ENCODE data around the gene ENTPD8. TPM values are rescaled to one million over a fixed set of nuclear protein-coding genes. Genes with fewer than 3 reads are reported as not detected.

Gene ENTPD8
- total RNA-seq, 1 donor from 2014 or later, result not detected

DNA sequence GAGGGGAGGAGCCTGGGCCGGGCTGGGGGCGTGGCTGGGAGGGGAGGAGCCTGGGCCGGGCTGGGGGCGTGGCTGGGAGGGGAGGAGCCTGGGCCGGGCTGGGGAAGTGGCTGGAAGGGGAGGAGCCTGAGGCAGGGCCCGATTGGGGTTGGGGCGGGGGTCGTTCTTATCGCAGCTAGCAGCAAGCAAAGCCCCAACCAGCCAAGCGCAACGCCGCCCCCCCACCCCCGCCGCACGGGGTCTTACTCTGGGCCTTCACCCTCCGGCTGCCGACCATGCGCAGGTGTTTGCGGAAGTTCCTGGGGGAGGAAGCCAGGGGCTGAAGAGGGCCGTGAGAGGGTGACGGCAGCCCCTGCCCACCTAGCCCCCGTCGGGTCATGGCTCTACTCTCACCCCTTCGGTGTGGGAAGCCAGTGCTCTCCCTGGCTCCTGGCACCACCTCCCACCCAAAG, 13.0 kb upstream of the ENTPD8 start:
- Mint-ChIP-seq H3K9me3 (no peaks in the 10 kb centered on the region), H3K27ac (no peak overlapping the region), H3K27me3 (ENCODE audit: insufficient read depth, low read depth) (peaks cover 6% of the 10 kb centered on the region), H3K4me1 (peaks cover 15% of the 10 kb centered on the region), H3K4me3 (peak overlapping the region; percentile 46), H3K36me3 (peaks cover 4% of the 10 kb centered on the region)
- H3K36me3 ChIP-seq, result no peaks in the 10 kb centered on the region
- no peak overlapping the region for H2AFZ ChIP-seq (replicated peaks)
- peaks cover 56% of the 10 kb centered on the region for H4K20me1 ChIP-seq (ENCODE audit: low read depth)
- no peak overlapping the region for H3K27ac ChIP-seq
- peaks cover 15% of the 10 kb centered on the region for H3F3A ChIP-seq (ENCODE audit: low read depth)
- peaks cover 7% of the 10 kb centered on the region for H3K79me2 ChIP-seq (ENCODE audit: low read depth)
- TF ChIP-seq EZH2phosphoT487 (IDR thresholded peaks at IDR 0.05), result no peak
- TF ChIP-seq, protein P1, sequence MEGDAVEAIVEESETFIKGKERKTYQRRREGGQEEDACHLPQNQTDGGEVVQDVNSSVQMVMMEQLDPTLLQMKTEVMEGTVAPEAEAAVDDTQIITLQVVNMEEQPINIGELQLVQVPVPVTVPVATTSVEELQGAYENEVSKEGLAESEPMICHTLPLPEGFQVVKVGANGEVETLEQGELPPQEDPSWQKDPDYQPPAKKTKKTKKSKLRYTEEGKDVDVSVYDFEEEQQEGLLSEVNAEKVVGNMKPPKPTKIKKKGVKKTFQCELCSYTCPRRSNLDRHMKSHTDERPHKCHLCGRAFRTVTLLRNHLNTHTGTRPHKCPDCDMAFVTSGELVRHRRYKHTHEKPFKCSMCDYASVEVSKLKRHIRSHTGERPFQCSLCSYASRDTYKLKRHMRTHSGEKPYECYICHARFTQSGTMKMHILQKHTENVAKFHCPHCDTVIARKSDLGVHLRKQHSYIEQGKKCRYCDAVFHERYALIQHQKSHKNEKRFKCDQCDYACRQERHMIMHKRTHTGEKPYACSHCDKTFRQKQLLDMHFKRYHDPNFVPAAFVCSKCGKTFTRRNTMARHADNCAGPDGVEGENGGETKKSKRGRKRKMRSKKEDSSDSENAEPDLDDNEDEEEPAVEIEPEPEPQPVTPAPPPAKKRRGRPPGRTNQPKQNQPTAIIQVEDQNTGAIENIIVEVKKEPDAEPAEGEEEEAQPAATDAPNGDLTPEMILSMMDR (IDR thresholded peaks at IDR 0.05), result no peak
- TF ChIP-seq EZH2 (IDR thresholded peaks at IDR 0.05), result no peak
- H3K9ac ChIP-seq, result no peak overlapping the region
- peak overlapping the region; percentile 72 for H3K4me2 ChIP-seq
- DNase-seq (ENCODE audit: low spot score), result peak; percentile 85
- H3K4me3 ChIP-seq, result peak overlapping the region; percentile 39
- no peaks in the 10 kb centered on the region for H3K9me3 ChIP-seq (ENCODE audit: low read depth)
- H3K4me1 ChIP-seq, result peaks cover 20% of the 10 kb centered on the region
- H3K27me3 ChIP-seq, result peaks cover 8% of the 10 kb centered on the region

DNA sequence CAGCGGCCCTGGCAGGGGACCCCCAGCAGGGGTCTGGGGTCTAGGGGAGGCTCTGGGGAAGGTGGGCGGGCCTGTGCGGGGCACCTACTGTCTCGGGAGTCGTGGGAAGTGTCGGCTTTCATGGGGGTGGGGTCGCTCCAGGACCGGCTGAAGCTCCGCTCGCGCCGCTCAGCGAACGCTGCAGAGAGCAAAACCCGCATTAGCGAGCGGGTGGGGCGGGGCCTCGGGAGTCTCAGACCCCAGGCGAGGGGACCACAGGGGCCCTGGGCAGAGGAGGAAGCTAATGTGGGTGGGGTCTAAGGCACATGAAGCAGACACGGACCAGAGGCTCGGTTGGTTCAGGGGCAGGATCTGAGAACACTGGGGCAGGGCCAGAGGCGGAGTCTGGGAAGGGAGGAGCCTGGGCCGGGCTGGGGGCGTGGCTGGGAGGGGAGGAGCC, 12.5 kb upstream of the ENTPD8 start:
- DNase-seq (ENCODE audit: low spot score), result peak; percentile 97
- Mint-ChIP-seq H3K36me3 (peaks cover 4% of the 10 kb centered on the region), H3K27ac (no peak overlapping the region), H3K9me3 (no peaks in the 10 kb centered on the region), H3K27me3 (ENCODE audit: insufficient read depth, low read depth) (peaks cover 6% of the 10 kb centered on the region), H3K4me3 (peak overlapping the region; percentile 77), H3K4me1 (peaks cover 15% of the 10 kb centered on the region)
- peak overlapping the region; percentile 90 for H3K4me2 ChIP-seq
- no peak overlapping the region for H3K9ac ChIP-seq
- peaks cover 15% of the 10 kb centered on the region for H3F3A ChIP-seq (ENCODE audit: low read depth)
- H3K4me3 ChIP-seq, result peak overlapping the region; percentile 53
- H3K36me3 ChIP-seq, result no peaks in the 10 kb centered on the region
- no peak for TF ChIP-seq EZH2 (IDR thresholded peaks at IDR 0.05)
- TF ChIP-seq, protein P1 (IDR thresholded peaks at IDR 0.05), result no peak
- no peak for TF ChIP-seq EZH2phosphoT487 (IDR thresholded peaks at IDR 0.05)
- peaks cover 55% of the 10 kb centered on the region for H4K20me1 ChIP-seq (ENCODE audit: low read depth)
- peaks cover 5% of the 10 kb centered on the region for H3K79me2 ChIP-seq (ENCODE audit: low read depth)
- H3K27me3 ChIP-seq, result peaks cover 7% of the 10 kb centered on the region
- peak overlapping the region; percentile 3 for H2AFZ ChIP-seq (replicated peaks)
- no peaks in the 10 kb centered on the region for H3K9me3 ChIP-seq (ENCODE audit: low read depth)
- H3K4me1 ChIP-seq, result peaks cover 20% of the 10 kb centered on the region
- H3K27ac ChIP-seq, result no peak overlapping the region

DNA sequence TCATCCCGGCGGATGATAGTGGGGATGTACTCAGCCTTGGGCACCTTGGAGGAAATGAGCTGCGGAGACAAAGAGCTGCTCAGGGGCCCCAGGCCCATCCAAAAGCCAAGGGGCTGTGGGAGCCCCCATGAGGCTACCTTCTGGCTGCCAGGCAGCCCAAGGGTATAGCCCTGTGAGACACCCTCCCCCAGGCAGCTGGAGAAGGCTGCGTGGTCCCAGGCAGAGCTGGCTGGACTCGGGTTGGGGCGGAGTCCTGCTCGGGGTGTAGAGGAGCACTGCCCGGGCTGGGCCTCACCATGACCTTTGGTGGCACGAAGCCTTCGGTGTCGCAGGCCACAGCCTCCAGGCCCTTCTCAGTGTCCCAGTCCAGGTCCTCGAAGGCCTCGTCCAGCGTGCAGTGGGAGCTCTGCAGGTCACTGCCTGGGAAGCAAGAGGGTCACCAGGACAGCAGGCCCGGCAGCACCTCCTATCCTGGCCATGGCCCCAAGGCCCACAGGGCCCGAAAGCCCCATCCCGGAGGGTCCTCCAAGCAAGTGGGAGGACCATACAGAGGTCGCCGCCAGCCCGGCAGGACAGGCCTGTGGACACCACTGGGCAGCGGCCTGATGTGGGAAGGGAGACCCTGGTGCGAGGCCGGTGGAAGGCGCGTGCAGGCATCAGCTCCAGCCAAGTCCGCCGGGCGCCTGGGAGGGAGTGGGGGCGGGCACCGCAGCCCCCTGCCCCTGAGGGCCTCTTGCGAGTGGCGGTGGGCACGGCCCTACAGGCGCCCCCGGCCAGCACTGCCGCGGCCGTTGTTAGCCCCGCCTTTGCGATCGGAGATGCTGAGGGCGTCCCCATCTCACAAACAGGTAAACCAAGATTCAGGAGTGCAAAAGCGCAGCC, 11.8 kb upstream of the ENTPD8 start:
- Histone ChIP-seq H3K36me3 (no peaks in the 10 kb centered on the region), H3K4me2 (peak overlapping the region; percentile 90), H3K79me2 (ENCODE audit: low read depth) (no peaks in the 10 kb centered on the region), H2AFZ (replicated peaks) (peak overlapping the region; percentile 3), H3K4me3 (peak overlapping the region; percentile 53), H3F3A (ENCODE audit: low read depth) (peaks cover 15% of the 10 kb centered on the region), H3K9ac (no peak overlapping the region), H3K27ac (no peak overlapping the region), H3K9me3 (ENCODE audit: low read depth) (no peaks in the 10 kb centered on the region), H4K20me1 (ENCODE audit: low read depth) (peaks cover 49% of the 10 kb centered on the region), H3K27me3 (peaks cover under 1% of the 10 kb centered on the region), H3K4me1 (peaks cover 14% of the 10 kb centered on the region)
- TF ChIP-seq, protein P1 (IDR thresholded peaks at IDR 0.05), result no peak
- TF ChIP-seq EZH2 (IDR thresholded peaks at IDR 0.05), result no peak
- no peak for TF ChIP-seq EZH2phosphoT487 (IDR thresholded peaks at IDR 0.05)
- Mint-ChIP-seq H3K4me3 (no peak overlapping the region), H3K27me3 (ENCODE audit: insufficient read depth, low read depth) (peaks cover 6% of the 10 kb centered on the region), H3K9me3 (no peaks in the 10 kb centered on the region), H3K36me3 (peaks cover 4% of the 10 kb centered on the region), H3K4me1 (peaks cover 15% of the 10 kb centered on the region), H3K27ac (no peak overlapping the region)
- no peak for DNase-seq (ENCODE audit: low spot score)

Measured in neural progenitor cell (in vitro differentiated cells).